Endothelial cell (in vitro differentiated cells): ENCODE measurements around the gene ZNF595. TPM values are rescaled to one million over a fixed set of nuclear protein-coding genes. Genes with fewer than 3 reads are reported as not detected.
"Not testable (repeated sequence)": the region's sequence is repeated elsewhere in the genome, so short reads cannot be mapped to it uniquely, and the experiment has no call there.

Source experiments
- DNase-seq: peaks from one replicate; pipeline ENCODE4 v3.0.0; 2021; ENCODE audit warnings: low spot score
- H3K27ac Mint-ChIP-seq: one replicate; pipeline ENCODE4 v1.8.0; 2021; ENCODE audit warnings: mixed read lengths, inconsistent platforms; ENCODE audit not compliant: unreplicated experiment
- H3K27me3 Mint-ChIP-seq: one replicate; pipeline ENCODE4 v1.8.0; 2021; ENCODE audit warnings: mild to moderate bottlenecking, moderate library complexity, mixed read lengths, inconsistent platforms; ENCODE audit not compliant: unreplicated experiment
- H3K36me3 Mint-ChIP-seq: one replicate; pipeline ENCODE4 v1.8.0; 2021; ENCODE audit warnings: mild to moderate bottlenecking, low read depth, mixed read lengths, inconsistent platforms; ENCODE audit not compliant: unreplicated experiment
- H3K4me1 Mint-ChIP-seq: one replicate; pipeline ENCODE4 v1.8.0; 2021; ENCODE audit warnings: mild to moderate bottlenecking, mixed read lengths, inconsistent platforms; ENCODE audit not compliant: unreplicated experiment
- H3K4me3 Mint-ChIP-seq: one replicate; pipeline ENCODE4 v1.8.0; 2021; ENCODE audit warnings: mild to moderate bottlenecking, mixed read lengths, inconsistent platforms; ENCODE audit not compliant: unreplicated experiment
- H3K9me3 Mint-ChIP-seq: one replicate; pipeline ENCODE4 v1.8.0; 2021; ENCODE audit warnings: mixed read lengths, inconsistent platforms; ENCODE audit not compliant: unreplicated experiment
- CTCF ChIP-seq: fragments of 200-600 bp; sonication (generic); IDR thresholded peaks from one replicate; pipeline ENCODE4 v1.5.0; 2021; ENCODE audit warnings: antibody characterized with exemption; ENCODE audit not compliant: unreplicated experiment
- total RNA-seq: library from RNA; stranded (reverse); fragmentation: NEBNext Ultra II Directional; extraction: Animal tissue kit (Norgen Biotek cat#: 25700); gene quantifications from one replicate; pipeline ENCODE4 v1.2.1, GENCODE V29; 2021; ENCODE audit not compliant: unreplicated experiment

The ZNF595 gene
- total RNA-seq, 1 donor from 2014 or later: 24.9 TPM

DNA sequence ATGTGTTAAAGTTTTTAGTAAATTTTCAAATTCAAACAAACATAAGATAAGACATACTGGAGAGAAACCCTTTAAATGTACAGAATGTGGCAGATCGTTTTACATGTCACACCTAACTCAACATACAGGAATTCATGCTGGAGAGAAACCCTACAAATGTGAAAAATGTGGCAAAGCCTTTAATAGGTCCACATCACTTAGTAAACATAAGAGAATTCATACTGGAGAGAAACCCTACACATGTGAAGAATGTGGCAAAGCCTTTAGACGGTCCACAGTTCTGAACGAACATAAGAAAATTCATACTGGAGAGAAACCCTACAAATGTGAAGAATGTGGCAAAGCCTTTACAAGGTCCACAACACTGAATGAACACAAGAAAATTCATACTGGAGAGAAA, 32.8 kb downstream of the ZNF595 start:
- H3K9me3 Mint-ChIP-seq: peaks cover 62% of the 10 kb centered on the region
- no peak for DNase-seq
- H3K4me1 Mint-ChIP-seq: no peaks in the 10 kb centered on the region
- H3K4me3 Mint-ChIP-seq: peak overlapping the region; percentile 76
- no peaks in the 10 kb centered on the region for H3K27me3 Mint-ChIP-seq
- peaks cover 77% of the 10 kb centered on the region for H3K36me3 Mint-ChIP-seq
- H3K27ac Mint-ChIP-seq: no peak overlapping the region
- TF ChIP-seq CTCF: no peak

DNA sequence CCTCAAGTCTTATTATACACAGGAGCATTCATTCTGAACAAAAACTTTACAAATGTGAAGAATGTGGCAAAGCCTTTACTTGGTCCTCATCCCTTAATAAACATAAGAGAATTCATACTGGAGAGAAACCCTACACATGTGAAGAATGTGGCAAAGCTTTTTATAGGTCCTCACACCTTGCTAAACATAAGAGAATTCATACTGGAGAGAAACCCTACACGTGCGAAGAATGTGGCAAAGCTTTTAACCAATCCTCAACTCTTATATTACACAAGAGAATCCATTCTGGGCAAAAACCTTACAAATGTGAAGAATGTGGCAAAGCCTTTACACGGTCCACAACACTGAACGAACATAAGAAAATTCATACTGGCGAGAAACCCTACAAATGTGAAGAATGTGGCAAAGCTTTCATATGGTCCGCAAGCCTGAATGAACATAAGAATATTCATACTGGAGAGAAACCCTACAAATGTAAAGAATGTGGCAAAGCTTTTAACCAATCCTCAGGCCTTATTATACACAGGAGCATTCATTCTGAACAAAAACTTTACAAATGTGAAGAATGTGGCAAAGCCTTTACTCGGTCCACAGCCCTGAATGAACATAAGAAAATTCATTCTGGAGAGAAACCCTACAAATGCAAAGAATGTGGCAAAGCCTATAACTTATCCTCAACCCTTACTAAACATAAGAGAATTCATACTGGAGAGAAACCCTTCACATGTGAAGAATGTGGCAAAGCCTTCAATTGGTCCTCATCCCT, 33.6 kb downstream of the ZNF595 start:
- not testable (repeated sequence) for H3K27me3 Mint-ChIP-seq, H3K4me1 Mint-ChIP-seq, DNase-seq, H3K27ac Mint-ChIP-seq
- Mint-ChIP-seq H3K9me3 (peaks cover 66% of the 10 kb centered on the region), H3K36me3 (peaks cover 76% of the 10 kb centered on the region), H3K4me3 (peak overlapping the region; percentile 31)

- Mint-ChIP-seq H3K27me3 (peaks cover 7% of the 10 kb centered on the region), H3K4me3 (no peak overlapping the region), H3K36me3 (peaks cover 34% of the 10 kb centered on the region), H3K4me1 (no peaks in the 10 kb centered on the region), H3K27ac (no peak overlapping the region), H3K9me3 (peaks cover 31% of the 10 kb centered on the region)
- no peak for TF ChIP-seq CTCF
- no peak for DNase-seq
Measured at GRCh38 chr4:98386-98785, 45.3 kb downstream of the ZNF595 start.

DNA sequence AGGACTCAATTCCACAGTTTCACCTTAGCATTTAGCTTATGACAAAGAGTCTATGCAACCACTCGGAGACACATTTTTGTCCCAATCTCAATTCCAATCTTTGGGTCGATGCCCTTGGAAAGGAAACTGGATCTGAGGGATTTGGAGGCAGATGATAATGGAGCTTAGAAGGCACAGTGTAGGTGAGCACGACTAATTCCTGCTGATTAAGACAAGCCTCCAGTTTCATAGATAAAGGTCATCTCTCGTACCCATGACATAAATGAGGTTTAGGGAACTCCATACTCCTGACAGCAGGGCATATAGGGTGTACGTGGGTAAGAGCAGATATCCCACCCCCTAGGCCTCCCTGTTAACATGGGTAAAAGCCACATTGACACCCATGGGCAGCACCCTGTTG, 46.7 kb downstream of the ZNF595 start:
- no peak for TF ChIP-seq CTCF
- Mint-ChIP-seq H3K27me3 (peaks cover 5% of the 10 kb centered on the region), H3K9me3 (peaks cover 23% of the 10 kb centered on the region), H3K36me3 (peaks cover 26% of the 10 kb centered on the region), H3K27ac (no peak overlapping the region), H3K4me3 (no peak overlapping the region), H3K4me1 (no peaks in the 10 kb centered on the region)
- DNase-seq: no peak

GRCh38 chr4:107083-107443, 53.9 kb downstream of the ZNF595 start:
- H3K27ac Mint-ChIP-seq: no peak overlapping the region
- peak overlapping the region; percentile 13 for H3K4me3 Mint-ChIP-seq
- H3K9me3 Mint-ChIP-seq: peaks cover 33% of the 10 kb centered on the region
- peaks cover 30% of the 10 kb centered on the region for H3K27me3 Mint-ChIP-seq
- peaks cover 25% of the 10 kb centered on the region for H3K36me3 Mint-ChIP-seq
- TF ChIP-seq CTCF: no peak
- no peaks in the 10 kb centered on the region for H3K4me1 Mint-ChIP-seq
- DNase-seq: no peak
